Loucy (cell line): ENCODE measurements around the gene IRF9.
A peak's percentile ranks its signal among the peaks of the same experiment; 100 is the strongest.

Experiments used
- CTCF ChIP-seq: fragments of 200-600 bp; sonication (generic); conservative IDR thresholded peaks from 2 replicates; pipeline ENCODE4 v1.5.1; 2014; ENCODE audit warnings: mild to moderate bottlenecking, antibody characterized with exemption, low read length
- EZH2phosphoT487 ChIP-seq: fragments of 200-600 bp; IDR thresholded peaks from 2 replicates; pipeline ENCODE4 v1.6.1; 2018; ENCODE audit warnings: antibody characterized with exemption, mild to moderate bottlenecking, moderate library complexity, borderline replicate concordance

DNA sequence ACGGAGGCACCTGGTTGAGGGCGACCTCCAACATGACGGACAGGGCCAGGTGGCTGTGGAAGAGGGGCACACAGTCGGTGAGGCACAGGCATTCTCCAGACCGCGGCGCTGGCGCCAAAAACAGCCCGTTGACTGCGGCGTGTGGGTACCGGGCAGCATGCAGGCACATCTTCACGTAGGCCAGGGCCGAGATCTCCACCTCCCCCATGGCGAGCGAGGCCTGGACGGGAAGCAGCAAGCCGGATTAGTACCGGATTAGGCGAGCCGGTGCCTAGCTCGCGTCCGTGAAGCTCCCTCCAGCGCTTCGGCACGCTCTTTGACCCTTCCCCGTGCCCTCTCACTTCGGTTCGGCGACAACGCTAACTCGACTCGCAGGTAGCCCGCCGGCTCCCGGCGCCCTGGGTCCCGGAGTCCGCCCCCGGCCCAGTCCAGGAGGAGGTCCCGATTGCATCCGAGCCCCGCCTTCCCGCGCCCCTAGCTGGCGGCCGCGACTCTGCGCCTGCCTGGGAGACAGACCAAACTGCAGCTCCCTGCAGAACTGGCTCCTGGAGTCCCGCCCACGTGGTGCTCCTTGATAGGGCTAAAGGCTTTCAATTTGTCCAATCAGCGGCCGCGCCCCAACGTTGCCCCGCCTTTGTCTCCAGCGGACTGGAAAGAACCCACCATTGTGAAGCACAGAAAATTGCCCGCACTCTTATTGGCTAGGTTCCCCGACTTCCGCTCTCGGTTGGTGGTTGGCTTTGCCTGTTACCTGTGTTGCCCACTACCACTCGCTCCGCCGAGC is 19.8 kb upstream of the IRF9 start, which contains the start of gene EMC9:
- TF ChIP-seq CTCF (peak; percentile 31; the same call in 1 of the 2 replicates), EZH2phosphoT487 (no peak)
